Stimulated activated CD8-positive, alpha-beta memory T cell treated with anti-CD3 and anti-CD28 coated beads, Interleukin-15, amount 100 ng/mL, for 4 hours (primary cell): ENCODE results near the gene HUS1.

ENCODE experiments used
- DNase-seq, 2 donors: peaks; one replicate each; pipeline ENCODE4 v3.0.0-alpha.2; 2020; ENCODE audit warnings: low read depth in 2 of 2

Gene HUS1

DNA sequence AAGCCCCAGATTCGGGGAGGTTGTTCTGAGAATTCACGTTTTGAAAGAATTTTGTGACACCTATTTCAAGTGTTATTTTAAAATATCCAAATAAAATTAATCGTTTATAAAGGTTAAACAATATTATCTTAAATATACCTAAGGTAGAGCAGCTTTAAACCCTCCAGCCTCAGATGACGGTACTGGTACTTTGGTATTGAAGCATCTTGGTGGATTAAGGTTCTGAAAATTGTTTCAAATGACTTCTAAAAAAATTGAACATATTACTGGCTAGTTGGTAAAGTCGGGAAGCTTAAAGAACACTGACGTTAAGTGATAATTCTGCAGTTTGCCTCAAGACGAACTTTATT, 392 bp upstream of the HUS1 start:
- no peak for DNase-seq

DNA sequence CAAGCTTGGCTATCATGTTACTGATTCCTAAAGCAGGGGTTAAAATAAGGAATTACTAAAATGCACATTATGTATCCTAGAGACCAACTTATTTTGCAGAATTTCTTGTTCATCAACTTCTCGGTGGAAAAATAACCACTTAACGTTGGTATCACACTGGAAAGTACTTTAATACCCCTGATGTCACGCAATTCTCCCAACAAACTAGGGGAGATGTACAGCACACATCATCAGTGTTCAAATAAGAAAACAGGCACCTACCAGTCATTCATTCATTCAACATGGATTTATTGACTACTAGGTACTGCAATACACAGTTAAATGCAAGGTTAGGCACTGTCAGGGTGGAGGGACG, 648 bp downstream of the HUS1 start:
- no peak for DNase-seq

DNA sequence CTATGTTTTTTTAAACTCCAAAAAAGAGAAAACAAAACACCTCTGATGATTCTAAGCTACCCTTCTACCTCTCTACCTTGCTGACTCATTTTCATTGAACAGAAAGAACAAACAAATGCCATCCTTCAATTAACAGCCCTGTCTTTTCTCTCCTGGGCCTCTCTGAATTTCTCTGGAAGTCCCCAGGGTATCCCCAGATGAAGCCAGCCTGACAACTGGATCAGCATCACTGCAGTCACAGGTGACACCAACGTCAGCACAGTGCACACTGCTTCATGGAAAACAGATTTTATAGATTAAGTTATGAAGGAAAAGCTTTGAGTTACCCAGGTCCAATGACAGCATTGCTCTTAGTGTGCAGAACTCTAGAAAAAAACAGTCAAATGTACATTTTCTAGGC, 5.7 kb downstream of the HUS1 start:
- no peak for DNase-seq

DNA sequence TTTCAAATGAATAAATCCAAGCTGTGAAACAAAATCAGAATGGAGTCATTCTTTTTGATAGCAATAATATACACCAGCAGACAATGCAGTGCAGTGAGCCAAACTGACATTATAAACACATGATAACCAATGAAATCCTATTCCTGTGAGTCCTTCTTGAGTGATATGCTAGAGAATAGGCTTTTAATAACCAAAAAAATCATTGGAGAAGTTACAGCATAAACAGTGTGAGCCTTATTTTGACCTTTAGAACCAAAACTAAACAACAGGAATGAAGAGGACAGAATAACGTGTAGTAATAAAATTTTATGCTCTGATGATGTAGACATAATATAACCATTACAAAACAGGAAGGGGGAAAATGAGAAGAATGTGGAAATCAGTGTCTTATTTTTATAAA, 8.7 kb downstream of the HUS1 start:
- DNase-seq: no peak

DNA sequence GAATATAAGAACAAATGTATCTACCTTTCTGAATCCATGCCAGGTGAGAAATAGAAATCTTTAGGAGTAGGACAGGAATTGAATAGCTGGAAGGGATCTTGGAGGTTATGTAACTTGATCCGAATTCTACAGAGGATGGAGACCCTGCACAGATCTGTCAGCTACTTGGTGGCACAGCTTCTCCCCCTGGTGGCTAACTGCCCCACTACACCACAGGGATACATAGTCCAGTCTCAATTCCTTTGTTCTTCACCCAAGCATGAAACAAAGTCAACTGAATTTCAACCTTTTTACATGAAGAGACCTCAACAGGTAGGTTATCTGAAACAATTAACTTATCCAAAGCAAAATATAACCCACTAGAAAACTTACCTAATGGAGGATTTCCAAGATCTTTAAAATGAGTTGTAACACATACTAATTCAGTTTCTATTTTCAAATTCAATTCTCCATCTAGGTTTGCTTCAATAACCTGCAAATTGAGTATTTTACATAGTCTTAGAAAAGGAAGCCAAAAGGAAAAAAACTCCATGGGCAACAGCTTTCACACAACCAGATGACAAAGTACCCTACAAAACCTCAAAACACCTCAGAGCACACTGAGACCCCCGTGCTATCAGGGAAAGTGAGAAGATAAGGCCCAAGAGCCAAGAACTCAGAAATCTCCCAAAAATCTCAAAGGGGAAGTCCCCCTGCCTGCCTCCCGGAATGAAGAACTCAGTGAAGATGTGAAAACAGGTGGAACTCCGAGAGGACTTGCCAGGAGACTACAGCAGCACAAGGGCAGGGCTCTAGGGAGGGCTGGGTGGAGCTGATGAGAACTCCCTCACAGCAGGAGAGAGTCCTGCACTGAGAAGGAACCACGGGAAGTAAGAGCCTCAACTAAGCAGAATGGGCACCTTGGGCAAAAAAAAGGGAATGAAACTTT, 10.3 kb downstream of the HUS1 start:
- DNase-seq: no peak

DNA sequence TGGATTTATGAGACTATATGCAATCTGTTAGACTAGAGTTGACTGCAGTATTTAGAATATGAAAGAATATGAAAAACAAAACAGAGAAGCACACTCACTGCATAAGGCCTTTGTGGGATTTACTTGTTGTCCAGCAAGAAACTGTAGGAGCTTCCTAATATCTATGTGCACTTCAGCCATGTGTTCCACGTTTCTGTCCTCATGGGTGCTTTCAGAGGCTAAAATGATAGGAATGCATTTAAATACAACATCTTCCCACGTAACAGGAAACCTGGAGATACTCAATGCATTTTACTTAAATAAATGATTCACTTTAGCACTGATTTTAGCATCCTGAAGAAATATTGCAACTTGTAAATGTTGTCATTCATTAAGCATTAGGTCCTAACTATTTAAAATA, 11.7 kb downstream of the HUS1 start:
- DNase-seq: no peak

DNA sequence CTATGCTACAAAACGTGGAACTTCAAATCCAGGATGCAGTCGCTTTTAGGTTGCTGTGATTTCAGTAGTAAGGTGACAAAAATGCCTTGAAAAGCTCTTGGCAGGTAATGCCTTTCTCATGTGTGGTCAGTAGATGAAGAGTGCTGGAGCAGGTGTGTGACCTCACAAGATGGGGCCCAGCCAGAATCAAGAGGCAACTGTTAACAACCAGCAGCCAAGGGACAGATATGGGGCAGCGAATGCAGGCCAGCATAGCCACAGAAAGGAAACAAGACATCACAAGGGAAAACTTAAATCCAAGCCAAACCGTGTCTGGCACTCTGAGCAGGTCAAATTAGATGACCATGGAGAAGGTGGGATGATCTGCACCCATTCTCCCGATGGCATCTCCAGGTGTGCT, 12.3 kb downstream of the HUS1 start:
- DNase-seq: no peak

DNA sequence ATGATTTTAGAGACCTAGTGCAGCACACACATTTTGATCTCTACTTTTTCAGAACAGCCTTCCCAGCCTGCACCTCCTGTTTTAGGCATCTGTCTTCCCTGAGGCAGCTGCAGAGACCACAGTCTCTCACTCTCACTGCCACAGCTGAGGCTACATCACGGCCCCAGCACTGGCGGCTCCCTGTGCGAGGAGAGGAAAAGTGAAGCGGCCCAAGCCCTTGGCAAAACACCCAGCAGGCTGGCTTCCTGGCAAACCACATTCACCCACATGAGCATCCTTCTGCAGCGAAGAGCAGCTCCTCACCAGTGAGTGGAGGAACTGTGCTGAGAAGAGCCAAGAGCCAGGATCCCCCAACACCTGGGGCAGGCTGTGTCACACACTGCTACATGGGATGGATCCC, 14.0 kb downstream of the HUS1 start:
- no peak for DNase-seq

DNA sequence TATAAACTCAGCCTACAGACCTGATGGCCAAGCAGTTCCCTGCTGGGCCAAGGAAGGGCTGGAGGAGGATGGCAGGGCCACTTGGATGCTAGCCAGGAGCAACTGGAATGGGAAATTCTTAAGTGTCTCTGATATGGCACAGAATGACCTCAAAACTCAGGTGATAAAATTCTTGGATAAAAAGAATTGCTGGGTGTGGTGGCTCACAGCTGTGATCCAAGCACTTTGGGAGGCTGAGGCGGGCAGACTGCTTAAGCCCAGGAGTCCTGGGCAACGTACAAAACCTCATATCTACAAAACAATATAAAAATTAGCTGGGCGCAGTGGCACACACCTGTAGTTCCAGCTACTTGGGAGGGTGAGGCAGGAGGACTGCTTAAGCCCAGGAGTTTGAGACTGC, 17.2 kb downstream of the HUS1 start:
- DNase-seq: no peak

DNA sequence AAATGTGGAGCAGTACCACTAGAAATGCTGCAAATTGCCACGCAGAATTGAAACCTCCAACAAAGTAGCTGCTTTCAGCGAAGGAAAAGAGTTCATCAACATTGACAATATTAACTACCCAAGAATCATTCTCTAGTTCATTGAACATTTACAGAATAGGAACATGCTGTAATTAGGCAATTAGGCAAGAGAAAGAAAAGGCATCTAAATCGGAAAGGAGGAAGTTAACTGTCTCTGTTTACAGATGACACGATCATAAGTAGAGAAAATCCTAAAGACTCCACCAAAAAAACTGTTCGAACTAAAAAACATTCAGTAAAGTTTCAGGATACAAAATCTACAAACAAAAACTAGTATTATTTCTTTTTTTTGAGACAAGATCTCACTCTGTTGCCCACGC, 22.3 kb downstream of the HUS1 start:
- DNase-seq: no peak

DNA sequence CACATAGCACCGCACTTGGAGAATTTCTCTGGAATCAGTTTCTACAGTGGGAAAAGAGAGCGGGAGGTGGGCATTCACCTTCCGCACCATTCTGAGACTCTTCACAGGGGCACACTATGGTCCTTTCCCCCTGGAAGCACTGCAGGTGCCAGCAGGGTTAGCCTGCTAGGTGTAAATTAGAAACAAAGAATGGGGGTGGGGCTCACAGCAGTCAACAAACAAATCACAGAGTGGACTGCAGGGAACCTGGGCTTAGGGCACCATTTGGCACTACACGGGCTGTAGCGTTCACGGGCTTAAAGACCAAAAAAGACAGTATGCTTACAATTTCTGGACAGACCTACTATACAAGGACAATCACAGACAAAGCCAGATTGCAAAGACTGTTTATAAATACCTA, 23.2 kb downstream of the HUS1 start:
- DNase-seq: no peak

DNA sequence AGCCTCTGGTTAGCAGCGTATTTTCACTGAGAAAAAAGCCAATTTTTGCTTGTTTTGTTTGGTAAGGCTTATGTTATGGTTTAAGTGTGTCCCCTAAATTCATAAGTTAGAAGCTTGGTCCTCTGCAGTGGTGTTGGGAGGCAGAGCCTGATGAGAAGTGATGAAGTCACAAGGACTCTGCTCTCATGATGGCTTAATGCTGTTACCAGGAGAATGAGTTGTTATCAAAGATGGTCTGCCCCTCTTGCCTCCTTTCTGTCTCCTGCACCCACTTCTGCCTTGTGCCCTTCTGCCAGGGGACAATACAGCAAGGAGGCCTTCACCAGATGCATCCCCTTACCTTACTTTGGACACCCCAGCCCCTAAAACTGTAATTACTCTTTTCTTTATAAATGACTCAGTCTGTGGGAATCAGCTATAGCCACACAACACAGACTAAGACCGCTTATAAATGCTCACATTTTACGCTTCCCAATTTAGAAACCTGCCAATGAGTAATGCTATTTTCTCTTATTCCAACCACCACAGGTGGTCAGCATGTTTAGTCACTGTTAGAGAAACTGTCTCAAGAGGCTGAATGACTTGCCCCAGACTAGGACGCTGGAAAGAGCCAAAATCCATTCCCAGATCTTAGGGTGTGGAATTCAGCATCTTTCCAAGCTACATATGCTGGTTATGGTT, 25.0 kb downstream of the HUS1 start:
- no peak for DNase-seq

DNA sequence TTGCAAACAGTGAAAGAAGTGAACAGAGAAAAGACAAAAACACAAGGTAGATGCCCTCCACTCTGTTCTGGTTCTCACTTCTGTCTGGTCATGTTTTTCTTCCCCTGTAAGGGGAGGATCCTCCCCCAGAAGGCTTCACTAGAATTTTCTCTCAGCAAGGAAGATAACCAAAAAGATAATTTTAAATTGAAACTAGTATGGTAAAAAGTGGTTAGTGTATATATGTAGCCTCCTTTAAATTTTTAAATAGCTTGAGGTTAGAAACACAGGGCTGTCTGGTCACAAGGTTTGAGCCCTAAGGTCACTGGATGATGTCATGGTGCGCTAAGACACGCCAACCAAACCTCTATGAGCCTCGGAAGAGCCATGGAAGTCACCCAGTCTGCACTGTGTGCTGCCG, 25.6 kb downstream of the HUS1 start:
- no peak for DNase-seq

DNA sequence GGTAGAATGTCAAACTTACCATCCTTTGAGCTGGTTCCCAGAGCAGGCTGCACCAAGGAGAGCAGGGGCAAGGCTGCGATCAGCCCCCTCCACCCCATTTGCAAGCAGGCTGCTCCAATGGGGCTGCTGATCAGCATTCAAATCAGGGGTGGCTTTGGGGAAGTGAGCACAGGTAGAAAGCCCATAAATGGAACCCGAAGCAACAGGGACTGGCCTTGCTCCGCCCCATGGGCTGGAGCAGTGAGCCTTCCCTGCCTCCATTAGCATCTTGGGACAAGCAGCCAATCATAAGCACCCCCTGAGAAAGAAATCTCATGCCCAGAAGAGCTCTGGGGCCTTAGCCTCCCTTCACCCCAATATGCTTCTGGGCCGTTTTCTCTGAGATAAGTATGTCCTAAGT, 27.2 kb downstream of the HUS1 start:
- no peak for DNase-seq

DNA sequence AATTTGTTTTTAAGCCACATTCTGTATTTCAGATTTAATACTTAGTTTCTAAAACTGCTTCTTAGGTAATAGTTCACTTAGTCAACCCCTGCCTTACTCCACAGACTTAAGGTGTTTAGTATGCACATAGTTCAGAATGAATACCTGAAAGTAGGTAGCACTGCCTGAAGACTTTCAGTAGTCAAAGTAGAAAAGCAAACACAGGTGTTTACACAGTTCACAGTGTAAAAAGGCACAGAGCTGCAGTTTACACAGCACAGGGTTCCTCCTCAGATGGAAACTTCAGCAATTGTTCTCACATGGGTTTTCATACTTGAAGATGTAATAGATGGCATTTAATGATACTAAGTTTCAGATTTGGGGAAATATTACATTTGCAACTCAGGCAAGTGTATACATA, 28.0 kb downstream of the HUS1 start:
- DNase-seq: no peak

DNA sequence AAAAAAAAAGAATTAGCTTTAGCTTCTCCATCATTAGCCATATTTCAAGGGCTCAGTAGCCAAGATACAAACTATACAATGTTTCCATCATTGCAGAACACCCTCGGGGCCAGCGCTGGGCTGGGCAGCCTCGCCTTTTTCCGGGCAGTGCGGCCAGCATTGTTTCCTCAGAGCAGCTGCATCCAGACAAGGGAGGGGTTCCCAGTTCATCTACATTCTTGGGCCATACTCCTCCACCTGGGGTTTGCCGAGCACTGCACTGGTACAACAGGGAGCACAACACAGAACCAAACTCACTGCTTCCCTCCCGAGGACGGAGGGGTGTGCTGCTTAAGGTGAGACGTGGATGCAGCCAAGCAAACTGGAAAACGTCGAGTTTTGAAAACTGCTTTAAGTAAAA, 28.7 kb downstream of the HUS1 start:
- no peak for DNase-seq

DNA sequence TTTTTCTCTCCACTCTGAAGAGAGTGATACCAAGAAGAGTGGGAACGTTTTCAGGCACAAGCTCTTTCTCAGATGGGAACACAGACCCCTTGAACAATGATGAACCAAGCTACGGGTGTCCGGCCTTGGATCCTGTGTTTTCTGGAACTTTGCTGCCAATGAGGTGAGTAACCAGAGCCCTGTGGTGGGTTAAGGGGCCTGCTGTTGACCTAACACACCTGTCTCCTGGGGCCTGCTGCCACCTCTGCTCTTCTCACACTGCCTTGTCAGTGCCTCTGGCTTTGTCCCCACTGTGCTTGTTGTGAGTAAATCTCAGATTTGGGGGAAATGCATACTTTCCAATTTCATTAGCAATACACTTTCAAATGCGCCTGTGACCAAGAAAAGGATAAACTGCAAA, 29.7 kb downstream of the HUS1 start:
- no peak for DNase-seq

DNA sequence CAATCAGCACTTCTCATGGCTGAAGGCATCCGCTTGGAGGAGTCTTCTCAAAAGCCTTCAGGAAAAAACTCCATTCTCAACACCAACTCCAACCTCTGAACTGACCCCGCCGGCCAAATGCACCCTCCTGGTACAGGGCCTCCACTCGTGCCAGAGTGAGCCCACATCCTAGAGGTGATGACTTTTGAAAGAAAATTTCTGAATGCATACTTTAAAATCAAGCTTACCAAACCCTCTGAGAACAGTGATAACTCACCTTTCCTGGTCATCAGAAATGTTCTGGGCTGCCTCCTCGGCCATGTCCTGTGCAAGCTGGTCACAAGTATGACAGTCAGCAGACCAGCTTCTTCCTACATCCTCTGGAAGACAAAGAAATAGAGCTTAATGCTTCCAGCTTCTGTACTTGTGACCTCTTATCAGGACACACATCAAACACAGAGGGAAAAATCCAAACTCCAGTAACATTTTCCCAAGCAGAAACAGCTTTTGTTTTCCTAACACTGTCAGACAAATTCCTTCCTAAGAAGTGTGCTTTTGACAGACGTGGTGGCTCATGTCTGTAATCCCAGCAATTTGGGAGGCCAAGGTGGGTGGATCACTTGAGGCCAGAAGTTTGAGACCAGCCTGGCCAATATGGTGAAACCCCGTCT, 31.1 kb downstream of the HUS1 start, which contains the start of gene PKD1L1:
PKD1L1 (minus strand) TSS at position 326 of the 650 bp plus-strand sequence; CDS start at position 300, 26 bp downstream.
- no peak for DNase-seq

DNA sequence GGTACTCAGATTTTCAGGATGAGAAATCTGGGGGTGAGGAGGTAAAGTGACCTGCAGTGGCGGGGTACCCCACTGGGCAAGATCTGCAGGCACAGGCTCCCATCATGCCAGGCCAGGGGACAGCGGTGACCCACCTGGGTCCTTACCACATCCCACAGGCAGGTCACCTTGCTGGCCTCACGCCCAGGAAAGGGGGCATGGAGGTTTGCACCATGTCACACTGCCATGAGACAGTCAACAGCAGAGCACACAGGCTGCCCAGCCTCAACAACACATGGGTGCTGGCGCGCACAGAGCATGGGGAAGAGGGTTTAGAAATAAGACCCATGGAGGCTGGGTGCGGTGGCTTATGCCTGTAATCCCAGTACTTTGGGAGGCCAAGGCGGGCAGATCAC, 32.1 kb downstream of the HUS1 start:
- no peak for DNase-seq

DNA sequence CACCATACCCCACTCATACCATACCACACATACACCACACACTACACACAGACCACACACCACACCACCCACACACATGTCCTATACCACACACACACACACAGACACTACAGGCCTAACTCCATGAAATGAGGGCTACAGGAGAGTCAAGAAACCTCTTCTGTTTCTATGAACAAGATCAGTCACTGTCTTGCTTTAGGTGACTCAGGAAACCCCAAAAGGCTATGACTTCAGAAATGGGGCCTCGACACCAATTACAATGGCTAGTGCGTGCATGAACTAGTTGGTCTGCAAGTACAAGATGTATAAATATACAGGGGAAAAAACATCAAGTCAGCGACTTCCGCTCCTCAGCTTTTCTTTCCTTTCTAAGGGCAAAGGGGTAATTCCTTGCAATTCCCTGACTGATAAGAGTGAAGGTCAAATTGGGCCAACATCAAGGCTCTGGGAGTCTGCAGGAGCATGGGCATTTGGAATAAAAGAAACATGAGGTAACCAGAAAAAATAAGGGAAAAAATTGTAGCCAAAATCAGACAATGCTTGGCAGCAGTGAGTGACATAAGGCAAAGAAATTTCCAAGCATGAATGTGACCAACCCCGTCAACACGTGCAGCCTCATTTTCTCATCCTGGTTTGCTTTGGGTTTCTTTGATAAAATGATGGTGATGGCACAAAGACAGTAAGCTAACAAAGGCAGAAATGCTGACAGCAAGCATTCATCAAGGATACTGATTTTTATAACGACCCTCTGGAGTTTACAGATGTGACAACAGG, 32.6 kb downstream of the HUS1 start:
- no peak for DNase-seq

DNA sequence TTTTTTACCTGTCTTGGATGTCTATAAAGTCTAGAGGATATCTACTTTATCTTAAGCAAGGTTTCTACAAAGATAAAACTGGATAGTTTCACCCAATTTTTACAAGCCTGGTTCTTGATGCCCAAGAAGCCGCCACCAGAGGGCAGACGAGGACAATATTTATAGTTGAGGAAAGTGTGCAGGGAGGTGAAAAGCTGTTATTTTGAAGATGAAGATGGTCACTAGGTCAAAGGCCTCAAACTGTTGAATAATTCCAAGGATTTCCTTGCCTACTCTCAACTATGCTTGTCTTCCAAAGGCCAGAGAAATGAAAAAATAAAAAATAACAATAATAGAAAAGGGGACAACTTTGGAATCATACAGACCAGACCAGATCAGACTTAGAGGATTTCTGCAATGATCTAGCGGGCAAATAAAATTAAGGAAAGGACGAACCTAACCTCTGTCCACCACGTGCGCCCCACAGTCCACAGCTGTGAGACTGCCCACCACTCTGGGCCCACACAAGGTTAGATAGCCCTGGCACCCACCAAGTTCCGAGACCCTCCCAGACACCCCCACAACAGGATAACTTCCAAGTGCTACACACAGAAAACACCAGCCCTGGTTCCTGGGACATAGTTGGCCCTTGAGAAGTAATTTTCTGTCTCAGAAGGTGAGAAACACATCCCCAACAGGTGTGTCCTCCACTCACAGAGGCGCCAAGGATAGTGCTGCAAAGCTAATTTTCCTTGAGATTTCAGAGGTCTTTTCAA, 34.0 kb downstream of the HUS1 start:
- DNase-seq: peak in 1 of 2 donors; percentile 36
